HUES6 (cell line): ENCODE results near the gene SYN1.
A peak's percentile ranks its signal among the peaks of the same experiment; 100 is the strongest.

ENCODE experiments used
- H3K27ac ChIP-seq: 2 replicates; pipeline ENCODE4 v1.7.0; 2013; ENCODE audit warnings: low read depth, mild to moderate bottlenecking, low read length, inconsistent platforms
- H3K27me3 ChIP-seq: 2 replicates; pipeline ENCODE4 v1.6.1; 2013; ENCODE audit warnings: low read length; ENCODE audit not compliant: control insufficient read depth, insufficient read depth
- H3K36me3 ChIP-seq: 2 replicates; pipeline ENCODE4 v1.6.1; 2013; ENCODE audit warnings: low read length; ENCODE audit not compliant: control insufficient read depth, insufficient read depth
- H3K4me1 ChIP-seq: 2 replicates; pipeline ENCODE4 v1.6.1; 2013; ENCODE audit warnings: low read length; ENCODE audit not compliant: control insufficient read depth, insufficient read depth
- H3K4me3 ChIP-seq: 2 replicates; pipeline ENCODE4 v1.5.1; 2013; ENCODE audit warnings: low read depth, low read length
- H3K9ac ChIP-seq: one replicate; pipeline ENCODE4 v1.6.1; 2013; ENCODE audit warnings: mild to moderate bottlenecking, low read length
- H3K9me3 ChIP-seq: 2 replicates; pipeline ENCODE4 v1.6.1; 2013; ENCODE audit warnings: low read depth, low read length; ENCODE audit not compliant: control insufficient read depth, insufficient read depth

Gene SYN1

DNA sequence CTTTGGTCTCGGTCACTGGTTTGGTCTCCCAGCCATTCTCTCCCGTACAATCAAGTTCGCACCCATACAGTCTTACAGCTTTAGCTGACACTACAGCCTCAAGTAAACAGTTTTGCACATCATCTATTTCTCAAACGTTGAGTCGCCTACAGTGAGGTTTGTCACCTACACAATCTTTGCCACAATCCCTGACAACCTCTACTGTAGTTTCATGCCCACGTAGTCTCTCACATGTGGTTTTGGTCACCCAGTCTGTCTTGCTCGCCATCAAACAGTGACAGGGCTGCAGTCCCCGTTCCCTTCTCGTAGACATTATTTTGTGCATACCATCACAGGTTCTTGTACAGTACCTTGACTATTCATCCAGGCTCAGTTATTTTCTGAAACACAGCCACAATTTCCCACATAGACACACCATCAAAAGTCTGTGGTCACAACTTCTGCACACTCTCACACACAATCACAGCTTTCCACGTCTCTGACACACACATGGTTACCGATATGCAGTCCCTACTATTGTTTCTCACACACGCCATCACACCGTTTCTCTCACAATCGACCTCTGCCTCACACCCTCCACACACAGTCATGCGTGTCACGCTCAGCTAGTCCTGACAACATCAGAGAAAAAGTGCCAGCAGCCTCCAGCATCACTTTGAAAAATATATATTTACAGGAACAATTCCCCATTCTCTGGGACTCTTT, 15.4 kb upstream of the SYN1 start:
- no peaks in the 10 kb centered on the region for H3K27me3 ChIP-seq

DNA sequence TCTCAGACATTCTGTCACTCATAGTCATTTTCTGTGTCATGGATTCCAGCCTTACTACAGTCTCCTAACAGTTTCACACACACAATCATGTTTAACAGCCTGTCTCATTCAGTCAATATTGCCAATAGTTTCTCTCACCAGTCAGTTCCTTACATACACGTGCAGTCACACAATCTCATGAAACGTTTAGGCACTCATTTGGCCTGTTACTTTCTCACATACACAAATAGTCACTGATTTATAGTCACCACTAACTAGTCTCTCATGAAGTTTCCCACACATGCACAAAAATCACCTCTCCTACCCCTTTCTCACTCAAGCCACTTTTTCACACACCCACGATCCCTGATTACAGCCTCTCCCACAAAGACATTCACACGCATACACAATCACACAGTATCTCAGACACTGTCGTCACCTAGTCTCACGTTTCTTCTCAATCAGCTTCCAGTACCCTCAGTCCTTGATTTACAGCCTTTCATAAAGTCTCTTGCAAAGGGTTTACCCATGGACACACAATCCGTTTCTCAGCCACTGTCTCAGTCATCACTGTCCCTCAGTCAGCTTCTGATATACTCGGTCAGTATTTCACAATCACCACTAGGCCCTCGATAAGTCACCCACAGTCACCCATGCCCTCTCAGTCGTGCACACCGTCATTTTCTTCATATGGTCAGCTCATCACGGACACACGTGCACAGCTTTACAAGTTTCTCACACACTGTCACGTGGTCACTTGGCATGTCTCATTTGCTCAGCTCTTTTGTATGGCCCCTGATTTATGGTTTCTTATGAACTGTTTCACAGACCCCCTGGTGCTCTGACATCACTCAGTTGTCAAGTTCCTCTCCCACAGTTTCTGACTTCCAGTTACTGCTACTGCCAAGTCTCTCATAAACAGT, 14.3 kb upstream of the SYN1 start:
- Histone ChIP-seq H3K9ac (no peak overlapping the region), H3K36me3 (peaks cover 33% of the 10 kb centered on the region), H3K4me3 (no peak overlapping the region), H3K27ac (no peak overlapping the region), H3K4me1 (peaks cover 9% of the 10 kb centered on the region; the same call in 1 of the 2 replicates), H3K27me3 (no peaks in the 10 kb centered on the region), H3K9me3 (peaks cover 6% of the 10 kb centered on the region; the same call in 1 of the 2 replicates)

More for the DNA sequence above, 15.4 kb upstream of the SYN1 start:
- Histone ChIP-seq H3K36me3 (peaks cover 43% of the 10 kb centered on the region), H3K4me3 (no peak overlapping the region), H3K9me3 (peaks cover 12% of the 10 kb centered on the region; the same call in 1 of the 2 replicates), H3K4me1 (peaks cover 3% of the 10 kb centered on the region; the same call in 1 of the 2 replicates), H3K27ac (no peak overlapping the region), H3K9ac (no peak overlapping the region)

DNA sequence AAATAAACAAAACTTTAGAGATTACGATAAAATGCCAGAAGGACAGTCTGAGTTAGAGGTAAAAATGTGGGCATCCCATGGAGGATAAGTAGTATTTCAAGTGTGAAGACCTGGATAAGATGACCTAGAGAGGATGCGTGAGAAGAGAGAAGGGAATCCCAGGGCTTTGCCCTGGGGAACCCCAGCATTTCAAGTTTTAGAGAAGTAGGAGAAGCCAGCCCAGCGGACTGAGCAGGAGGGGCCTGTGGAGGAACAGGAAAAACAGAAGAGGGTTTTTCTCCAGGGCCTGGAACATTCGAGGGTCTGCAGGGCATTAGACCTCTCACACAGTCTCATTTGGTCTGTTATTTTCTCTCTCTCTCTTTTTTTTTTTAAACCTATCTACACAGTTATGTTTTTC, 13.0 kb upstream of the SYN1 start:
- Histone ChIP-seq H3K4me3 (no peak overlapping the region), H3K9me3 (peaks cover 7% of the 10 kb centered on the region; the same call in 1 of the 2 replicates), H3K36me3 (peaks cover 24% of the 10 kb centered on the region), H3K9ac (no peak overlapping the region), H3K27me3 (no peaks in the 10 kb centered on the region), H3K27ac (no peak overlapping the region), H3K4me1 (peaks cover 12% of the 10 kb centered on the region; the same call in 1 of the 2 replicates)

- Histone ChIP-seq H3K36me3 (peaks cover 17% of the 10 kb centered on the region), H3K27me3 (no peaks in the 10 kb centered on the region), H3K27ac (no peak overlapping the region), H3K4me1 (peaks cover 12% of the 10 kb centered on the region; the same call in 1 of the 2 replicates), H3K9ac (no peak overlapping the region), H3K9me3 (peaks cover 11% of the 10 kb centered on the region; the same call in 1 of the 2 replicates), H3K4me3 (no peak overlapping the region)
Observed at GRCh38 chrX:47631676-47632075, 12.0 kb upstream of the SYN1 start.

DNA sequence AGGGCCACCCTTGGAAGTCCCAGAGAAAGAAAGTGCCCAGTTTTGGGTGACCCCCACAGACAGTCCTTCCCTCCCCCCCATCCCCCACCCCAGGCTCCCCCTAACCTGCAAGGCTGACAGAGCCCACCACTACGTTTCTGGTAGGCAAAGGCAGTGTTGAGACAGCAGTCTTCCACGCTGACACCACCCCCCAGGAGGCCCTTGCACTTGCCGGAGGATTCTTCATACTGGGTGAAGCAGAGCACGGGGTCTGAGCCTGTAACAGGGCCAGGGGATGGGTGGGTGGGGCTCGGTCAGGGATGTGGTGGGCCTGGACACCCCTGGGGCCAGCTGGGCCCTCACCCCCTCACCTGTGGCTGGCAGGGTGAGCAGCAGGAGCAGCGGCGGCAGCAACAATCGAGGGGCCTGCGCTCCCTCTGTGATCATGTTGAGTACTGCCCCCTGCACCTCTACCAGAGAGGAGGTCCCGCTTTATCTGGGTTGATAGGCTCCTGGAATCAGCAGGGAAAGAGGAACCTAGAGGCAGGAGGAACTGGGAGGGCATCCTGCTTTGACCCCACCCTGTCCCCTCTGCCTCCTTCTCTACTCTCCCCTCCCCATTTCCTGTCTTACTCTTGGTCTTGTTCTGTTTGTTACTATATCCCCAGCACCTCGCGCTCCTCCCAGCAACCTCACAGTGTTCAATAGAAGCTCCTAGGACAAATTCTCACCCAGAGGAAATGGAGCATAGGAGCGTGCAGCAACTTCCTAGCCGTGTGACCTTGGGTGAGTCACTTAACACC, 10.0 kb upstream of the SYN1 start, which contains the start of gene CFP:
TSS of gene CFP (minus strand) at position 512 of the 782 bp plus-strand sequence. CDS start at position 426, 86 bp downstream.
- Histone ChIP-seq H3K9me3 (peaks cover 14% of the 10 kb centered on the region; the same call in 1 of the 2 replicates), H3K4me3 (no peak within 1 kb of the TSS), H3K4me1 (peaks cover 12% of the 10 kb centered on the region; the same call in 1 of the 2 replicates), H3K27ac (no peak within 1 kb of the TSS), H3K36me3 (peaks cover 4% of the 10 kb centered on the region), H3K27me3 (no peaks in the 10 kb centered on the region), H3K9ac (no peak within 1 kb of the TSS)

DNA sequence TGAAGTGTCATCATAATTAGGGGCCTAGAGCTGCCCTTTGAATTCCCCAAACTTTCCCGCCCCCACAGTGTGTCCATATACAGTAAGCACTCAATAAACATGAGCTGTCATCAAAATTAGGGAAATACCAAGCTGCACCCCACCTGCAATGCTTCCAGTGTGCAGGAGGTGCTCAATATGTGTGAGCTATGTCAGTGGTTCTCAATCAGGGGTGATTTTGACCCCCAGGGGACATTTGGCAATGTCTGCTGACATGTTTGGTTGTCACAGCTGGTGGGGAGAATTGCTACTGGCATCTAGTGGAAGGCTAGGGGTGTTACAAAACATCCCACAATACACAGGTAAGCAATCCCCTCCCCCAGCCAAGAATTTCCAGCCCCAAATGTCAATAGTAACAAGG, 9.3 kb upstream of the SYN1 start:
- Histone ChIP-seq H3K4me3 (no peak overlapping the region), H3K9me3 (peaks cover 14% of the 10 kb centered on the region; the same call in 1 of the 2 replicates), H3K36me3 (no peaks in the 10 kb centered on the region), H3K4me1 (peaks cover 15% of the 10 kb centered on the region; the same call in 1 of the 2 replicates), H3K9ac (no peak overlapping the region), H3K27me3 (peaks cover 3% of the 10 kb centered on the region; the same call in 1 of the 2 replicates), H3K27ac (no peak overlapping the region)

GRCh38 chrX:47625365-47625764, 5.7 kb upstream of the SYN1 start:
- H3K9me3 ChIP-seq: peaks cover 12% of the 10 kb centered on the region; the same call in 1 of the 2 replicates
- no peak overlapping the region for H3K9ac ChIP-seq
- no peak overlapping the region for H3K27ac ChIP-seq
- peaks cover 31% of the 10 kb centered on the region; the same call in 1 of the 2 replicates for H3K27me3 ChIP-seq
- H3K36me3 ChIP-seq: no peaks in the 10 kb centered on the region
- H3K4me3 ChIP-seq: no peak overlapping the region
- H3K4me1 ChIP-seq: peaks cover 17% of the 10 kb centered on the region; the same call in 1 of the 2 replicates

- Histone ChIP-seq H3K4me3 (peak overlapping the region; percentile 53), H3K4me1 (peaks cover 5% of the 10 kb centered on the region; the same call in 1 of the 2 replicates), H3K27ac (no peak overlapping the region), H3K9me3 (peaks cover 12% of the 10 kb centered on the region; the same call in 1 of the 2 replicates), H3K9ac (no peak overlapping the region), H3K27me3 (peaks cover 38% of the 10 kb centered on the region), H3K36me3 (no peaks in the 10 kb centered on the region)
Observed at GRCh38 chrX:47623540-47624027, 3.9 kb upstream of the SYN1 start.

DNA sequence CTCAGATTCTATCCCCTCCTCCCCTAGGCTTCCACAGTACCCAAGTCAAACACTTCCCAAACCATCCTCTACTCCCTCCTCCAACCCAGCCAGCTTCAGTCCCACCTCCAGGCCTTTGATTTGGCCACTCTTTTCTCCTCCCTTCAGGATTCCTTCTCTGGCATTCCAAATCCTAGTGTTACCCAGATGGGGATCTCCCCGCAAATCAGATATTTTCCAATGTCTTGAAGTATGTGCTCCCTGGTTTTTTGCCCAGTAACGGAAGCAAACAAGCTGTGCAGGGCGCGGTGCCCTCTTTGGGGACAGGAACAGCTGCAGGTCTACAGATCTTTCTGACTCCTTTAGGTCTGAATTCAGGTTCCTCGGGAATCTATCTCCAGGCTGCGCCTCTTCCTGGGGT, 2.2 kb upstream of the SYN1 start:
- no peak overlapping the region for H3K9ac ChIP-seq
- H3K9me3 ChIP-seq: peaks cover 4% of the 10 kb centered on the region; the same call in 1 of the 2 replicates
- no peak overlapping the region for H3K27ac ChIP-seq
- no peaks in the 10 kb centered on the region for H3K36me3 ChIP-seq
- H3K27me3 ChIP-seq: peaks cover 48% of the 10 kb centered on the region
- peaks cover 5% of the 10 kb centered on the region; the same call in 1 of the 2 replicates for H3K4me1 ChIP-seq
- H3K4me3 ChIP-seq: no peak overlapping the region

DNA sequence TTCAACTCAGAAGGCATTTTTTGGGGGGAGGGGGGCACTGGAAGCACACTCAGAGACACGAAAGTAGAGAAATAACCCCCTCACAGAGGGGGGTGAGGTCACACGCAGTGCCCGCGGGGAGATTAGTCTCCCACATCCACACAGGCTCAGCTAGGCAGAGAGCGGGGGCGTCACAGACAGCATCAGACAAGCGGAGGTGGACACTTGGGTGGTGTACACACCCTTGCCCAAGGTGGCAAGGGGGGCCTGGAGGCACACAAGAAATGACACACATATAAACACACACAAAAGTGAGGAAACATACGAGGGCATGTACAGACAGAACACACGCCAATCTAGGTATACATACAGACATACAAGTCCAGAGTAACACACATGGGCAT, 637 bp upstream of the SYN1 start:
- H3K9ac ChIP-seq: no peak overlapping the region
- no peaks in the 10 kb centered on the region; the same call in 1 of the 2 replicates for H3K9me3 ChIP-seq
- H3K4me1 ChIP-seq: peaks cover 5% of the 10 kb centered on the region; the same call in 1 of the 2 replicates
- H3K36me3 ChIP-seq: no peaks in the 10 kb centered on the region
- H3K4me3 ChIP-seq: peak overlapping the region; percentile 50
- H3K27ac ChIP-seq: no peak overlapping the region
- peaks cover 48% of the 10 kb centered on the region for H3K27me3 ChIP-seq
